Heart left ventricle (tissue), 13 donors: ENCODE results near the gene VSIG10L.

Experiments used
- POLR2A ChIP-seq, 2 donors: fragments of 450-650 bp; IDR thresholded peaks; one replicate each; pipeline ENCODE4 v1.6.1; 2017; ENCODE audit warnings: antibody characterized with exemption in 2 of 2, mild to moderate bottlenecking in 2 of 2, moderate library complexity in 2 of 2
- TF ChIP-seq, protein P1 (sequence below), 12 donors: fragments of 200-600 bp; sonication (generic) in 4 of 12; IDR thresholded peaks; one replicate each; pipeline versions ENCODE4 v1.5.0 to v1.8.0; 2018 to 2022; ENCODE audit warnings: antibody characterized with exemption in 12 of 12, mild to moderate bottlenecking in 5 of 12
- donor health status: ischemic (EF 13 %, LVEDD 7.1; RV severe dilation, severe dysfunction).
- donor health status: DM: no; HTN: yes; CAD: no.
- donor health status: DM: no; HTN: no; CAD: no.
- donor health status: ischemic (EF 25% LVEDD 6.9; RV normal size, moderate dysfunction).
- donor health status: ischemic (EF 25% LVEDD 5.7; RV mildly dilated, moderate dysfunction).
- donor health status: ischemic (EF 35%, LVEDD 5.7; RV mildly dilated, moderate dysfunction).
- donor health status: nonischemic (EF 11% LVEDD 7.7; RV severe dilation, severe dysfunction).
- donor health status: DM: yes; HTN: yes; CAD: no.
- donor health status: PGD.
- donor health status: ischemic (EF 29% LVEDD 5.4; RV normal size, mild dysfunction).
- donor health status: nonischemic (EF 23%, LVEDD 6.1; RV moderate dilation, normal function).

DNA sequence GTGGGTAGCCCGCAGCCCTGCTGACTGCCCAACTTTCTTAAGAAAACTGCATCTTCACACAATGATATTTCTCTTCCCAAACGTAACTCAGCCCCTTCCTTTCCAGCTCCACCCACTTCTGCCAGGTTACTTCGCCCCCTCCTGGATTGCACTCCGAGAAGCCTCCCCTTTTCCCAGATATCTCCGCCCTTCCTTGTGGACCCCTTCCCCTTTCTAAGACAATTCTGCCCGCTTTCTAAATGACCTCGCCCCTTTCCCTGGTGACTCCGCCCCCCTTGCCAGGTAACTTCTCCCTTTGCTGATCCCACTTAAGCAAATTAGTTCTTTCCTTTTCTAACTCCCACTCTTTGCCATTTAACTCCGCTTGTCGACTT is 2.6 kb downstream of the VSIG10L start:
- no peak for TF ChIP-seq POLR2A (IDR thresholded peaks at IDR 0.05)
- TF ChIP-seq, protein P1, sequence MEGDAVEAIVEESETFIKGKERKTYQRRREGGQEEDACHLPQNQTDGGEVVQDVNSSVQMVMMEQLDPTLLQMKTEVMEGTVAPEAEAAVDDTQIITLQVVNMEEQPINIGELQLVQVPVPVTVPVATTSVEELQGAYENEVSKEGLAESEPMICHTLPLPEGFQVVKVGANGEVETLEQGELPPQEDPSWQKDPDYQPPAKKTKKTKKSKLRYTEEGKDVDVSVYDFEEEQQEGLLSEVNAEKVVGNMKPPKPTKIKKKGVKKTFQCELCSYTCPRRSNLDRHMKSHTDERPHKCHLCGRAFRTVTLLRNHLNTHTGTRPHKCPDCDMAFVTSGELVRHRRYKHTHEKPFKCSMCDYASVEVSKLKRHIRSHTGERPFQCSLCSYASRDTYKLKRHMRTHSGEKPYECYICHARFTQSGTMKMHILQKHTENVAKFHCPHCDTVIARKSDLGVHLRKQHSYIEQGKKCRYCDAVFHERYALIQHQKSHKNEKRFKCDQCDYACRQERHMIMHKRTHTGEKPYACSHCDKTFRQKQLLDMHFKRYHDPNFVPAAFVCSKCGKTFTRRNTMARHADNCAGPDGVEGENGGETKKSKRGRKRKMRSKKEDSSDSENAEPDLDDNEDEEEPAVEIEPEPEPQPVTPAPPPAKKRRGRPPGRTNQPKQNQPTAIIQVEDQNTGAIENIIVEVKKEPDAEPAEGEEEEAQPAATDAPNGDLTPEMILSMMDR (IDR thresholded peaks at IDR 0.05), result no peak
